Ammon's horn (tissue), 1 donor: ENCODE data around the gene FARSB.

Experiments
- DNase-seq: peaks from one replicate; pipeline ENCODE4 v3.0.0-alpha.2; 2016; ENCODE audit warnings: low spot score

Gene FARSB

DNA sequence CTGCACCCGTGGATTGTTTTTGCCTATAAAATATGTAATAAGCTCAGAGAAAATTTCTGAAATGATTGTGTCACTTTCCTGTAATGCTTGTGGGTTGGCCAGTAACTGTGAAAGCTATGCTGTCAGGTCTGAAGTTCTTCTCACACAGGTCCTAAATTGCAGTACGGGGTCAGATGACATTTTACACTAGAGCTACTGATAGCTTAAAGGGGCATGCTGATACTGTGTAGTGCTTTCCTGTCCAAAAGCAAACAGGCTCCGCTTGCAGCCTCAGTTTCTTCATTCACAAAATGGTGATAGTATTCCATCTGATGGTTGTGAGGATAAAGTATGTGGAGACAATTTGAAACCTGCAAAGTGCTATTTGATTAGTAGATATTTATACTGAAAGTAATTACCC lies 7.6 kb upstream of the FARSB start:
- no peak for DNase-seq

DNA sequence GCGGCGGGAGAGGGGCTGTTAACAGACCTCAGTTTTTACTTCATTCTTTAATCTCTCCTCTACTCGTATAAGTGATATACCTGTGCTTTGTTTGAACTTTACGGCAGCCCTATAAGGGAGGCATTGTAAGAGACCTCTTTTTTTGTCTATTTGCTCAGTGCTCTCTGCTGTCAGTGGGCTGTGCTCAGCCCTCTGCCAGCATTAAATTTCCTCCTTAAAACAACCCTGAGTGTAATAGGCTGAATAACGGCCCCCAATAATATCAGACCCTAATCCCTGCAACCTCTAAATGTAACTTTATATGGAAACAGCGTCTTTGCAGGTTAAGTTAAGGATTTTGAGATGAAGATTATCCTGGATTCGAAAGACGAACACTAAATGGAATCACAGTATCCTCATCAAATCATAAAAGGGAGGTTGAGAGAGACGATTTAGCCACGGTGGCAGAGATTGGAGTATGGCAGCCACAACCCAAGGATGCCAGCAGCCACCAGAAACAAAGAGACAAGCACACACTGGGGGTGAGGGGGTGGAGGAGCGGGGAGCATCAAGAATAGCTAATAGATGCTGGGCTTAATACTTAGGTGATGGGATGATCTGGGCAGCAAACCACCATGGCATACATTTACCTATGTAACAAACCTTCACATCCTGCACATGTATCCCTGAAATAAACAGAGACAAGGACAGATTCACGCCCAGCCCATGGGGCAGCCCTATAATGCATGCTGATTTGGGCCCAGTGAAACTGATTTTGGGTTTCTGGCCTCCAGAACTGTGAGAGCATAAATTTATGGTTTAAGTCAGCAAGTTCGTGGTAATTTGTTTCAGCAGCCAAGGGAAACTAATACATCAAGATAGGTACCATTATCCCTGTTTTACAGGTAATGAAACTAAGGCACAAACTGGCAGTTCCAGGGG lies 894 bp upstream of the FARSB start:
- peak; percentile 14 for DNase-seq

DNA sequence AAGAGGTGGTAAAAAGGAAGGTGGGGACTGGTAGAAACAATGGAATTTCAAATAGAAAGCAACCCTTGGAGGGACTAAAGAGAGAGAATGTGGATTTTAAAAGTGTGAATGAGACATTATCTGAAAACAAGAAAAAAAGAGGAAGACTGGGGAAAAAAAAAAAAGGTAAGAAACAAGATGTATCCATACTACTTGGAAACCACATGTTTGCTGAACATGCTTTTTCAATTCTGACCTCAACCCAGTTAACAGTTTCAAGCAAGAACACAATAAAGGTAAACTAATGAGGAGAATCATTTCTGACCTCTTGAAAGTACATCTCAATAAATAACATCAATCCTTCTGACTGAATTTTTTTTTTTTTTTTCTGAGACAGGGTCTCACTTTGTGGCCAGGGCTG lies 2.6 kb downstream of the FARSB start:
- DNase-seq = no peak

GRCh38 chr2:222652491-222653255 lies 3.2 kb downstream of the FARSB start:
- no peak for DNase-seq

- DNase-seq = no peak
Measured at GRCh38 chr2:222651718-222652418, 4.0 kb downstream of the FARSB start.

- no peak for DNase-seq
Measured at GRCh38 chr2:222649801-222650200, 6.1 kb downstream of the FARSB start.

- no peak for DNase-seq
Measured at GRCh38 chr2:222646008-222646407, 9.9 kb downstream of the FARSB start.

DNA sequence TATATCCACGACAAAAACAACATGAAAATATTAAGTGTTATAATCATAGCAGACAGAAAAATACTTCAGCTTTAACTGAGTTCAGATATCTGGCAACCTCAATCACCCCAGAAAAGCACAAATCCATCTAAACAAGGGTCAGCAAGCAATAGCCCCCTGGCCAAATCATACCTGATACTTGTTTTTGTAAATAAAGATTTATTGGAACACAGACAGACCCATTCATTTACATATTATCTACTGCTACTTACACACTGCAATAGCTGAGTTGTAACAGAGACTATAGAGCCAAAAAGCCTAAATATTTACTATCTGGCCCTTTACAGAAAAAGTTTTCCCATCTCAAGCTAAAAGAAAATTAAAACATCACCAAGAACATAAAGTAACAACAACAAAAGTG lies 12.8 kb downstream of the FARSB start:
- DNase-seq = no peak

DNA sequence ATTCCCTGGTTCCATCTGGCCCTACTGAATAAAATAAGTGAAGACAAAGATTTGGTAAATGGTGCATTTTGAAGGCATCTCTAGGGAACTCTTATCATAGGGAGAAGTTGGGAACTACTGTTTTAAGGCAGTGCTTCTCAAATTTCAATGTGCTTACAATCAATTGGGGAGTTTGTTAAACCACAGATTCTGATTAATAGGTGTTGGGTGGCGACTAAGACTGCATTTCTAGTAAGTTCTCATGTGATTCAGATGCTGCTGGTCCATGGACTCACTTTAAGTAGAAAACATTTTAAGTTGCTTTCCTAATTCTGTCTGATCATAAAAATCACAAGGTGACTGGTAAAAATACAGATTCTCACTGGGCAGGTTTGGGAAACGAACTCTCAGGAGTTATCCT lies 14.6 kb downstream of the FARSB start:
- DNase-seq = no peak

DNA sequence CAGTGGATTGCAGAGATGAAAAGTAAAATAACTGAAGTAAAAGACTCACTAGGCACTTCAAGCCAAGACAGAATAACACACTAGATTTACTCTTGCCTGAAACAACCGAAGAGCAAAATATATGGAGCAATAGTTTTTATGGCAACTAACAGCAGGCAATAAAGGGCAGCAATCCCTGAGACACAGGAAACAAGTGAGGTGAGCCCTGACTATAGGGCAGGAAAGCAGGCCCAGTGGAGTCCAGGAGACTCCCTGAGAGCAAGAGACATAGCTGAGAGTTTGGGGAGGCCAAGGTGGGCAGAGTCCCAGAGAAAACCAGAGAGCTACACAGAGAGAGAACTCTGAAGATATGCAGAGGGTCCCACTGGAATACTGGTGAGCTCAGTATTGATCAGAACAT lies 18.8 kb downstream of the FARSB start:
- no peak for DNase-seq

GRCh38 chr2:222635295-222635694 lies 20.6 kb downstream of the FARSB start:
- no peak for DNase-seq

- no peak for DNase-seq
Measured at GRCh38 chr2:222627764-222628163, 28.1 kb downstream of the FARSB start.

GRCh38 chr2:222623756-222624309 lies 32.1 kb downstream of the FARSB start:
- no peak for DNase-seq

GRCh38 chr2:222622910-222623309 lies 33.0 kb downstream of the FARSB start:
- no peak for DNase-seq

DNA sequence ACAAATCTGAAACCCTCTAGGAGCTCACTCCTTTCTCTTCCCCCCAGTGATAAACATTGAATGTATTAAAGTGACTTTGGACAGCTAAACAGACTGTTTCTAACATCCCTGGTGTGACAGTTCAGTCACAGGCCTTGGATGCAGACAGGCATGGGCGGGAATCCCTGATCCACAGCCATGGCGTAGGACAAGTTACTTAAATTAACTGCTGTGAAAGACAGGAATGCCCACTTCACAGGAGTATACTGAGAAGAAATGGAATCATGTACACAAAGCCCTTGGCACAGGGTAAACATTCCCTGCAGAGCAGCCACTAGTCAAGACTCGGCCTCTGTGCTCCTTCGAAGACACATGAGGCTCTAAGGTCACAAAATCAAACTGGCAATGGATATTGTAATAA lies 34.0 kb downstream of the FARSB start:
- DNase-seq = no peak

DNA sequence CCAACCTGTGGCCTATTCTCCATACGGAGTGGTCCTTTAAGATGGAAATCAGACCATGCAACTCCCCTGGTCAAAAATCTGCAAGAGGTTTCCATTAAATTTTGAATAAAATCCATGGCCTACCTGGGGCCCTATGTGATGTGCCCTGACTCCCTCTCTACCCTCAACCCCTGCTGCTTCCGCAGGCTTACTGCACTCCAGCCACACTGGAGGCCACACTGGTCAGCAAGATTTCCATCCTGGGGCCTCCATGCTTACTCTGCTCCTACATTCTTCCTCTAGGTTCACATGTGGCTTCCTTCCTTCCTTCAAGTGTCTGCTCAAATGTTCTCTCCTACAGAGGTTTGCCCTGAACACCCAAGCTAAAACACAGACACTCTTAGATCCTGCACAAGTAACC lies 40.6 kb downstream of the FARSB start:
- DNase-seq = no peak

GRCh38 chr2:222613715-222614331 lies 42.1 kb downstream of the FARSB start:
- DNase-seq = peak; percentile 81

GRCh38 chr2:222611684-222612083 lies 44.2 kb downstream of the FARSB start:
- DNase-seq = no peak

- DNase-seq = no peak
Measured at GRCh38 chr2:222610746-222611145, 45.1 kb downstream of the FARSB start.

DNA sequence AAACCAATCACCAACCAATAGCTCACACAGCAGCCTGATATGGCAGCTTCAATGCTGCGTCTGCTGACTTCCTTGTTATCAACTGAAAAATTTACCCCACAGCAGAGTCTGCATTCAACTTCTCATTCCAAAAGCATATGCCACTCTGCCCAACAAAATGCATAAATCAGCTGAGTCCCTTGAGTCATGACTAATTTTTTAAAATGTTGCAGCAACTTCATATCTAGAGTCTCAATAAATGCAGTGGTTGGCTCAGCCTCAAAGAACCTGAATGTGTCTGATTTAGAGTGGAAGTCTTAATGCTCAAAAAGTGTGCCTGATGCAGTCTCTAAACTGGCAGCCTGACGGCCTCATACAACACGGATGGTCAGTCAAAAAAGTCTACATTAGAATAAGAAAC lies 46.5 kb downstream of the FARSB start:
- DNase-seq = no peak

DNA sequence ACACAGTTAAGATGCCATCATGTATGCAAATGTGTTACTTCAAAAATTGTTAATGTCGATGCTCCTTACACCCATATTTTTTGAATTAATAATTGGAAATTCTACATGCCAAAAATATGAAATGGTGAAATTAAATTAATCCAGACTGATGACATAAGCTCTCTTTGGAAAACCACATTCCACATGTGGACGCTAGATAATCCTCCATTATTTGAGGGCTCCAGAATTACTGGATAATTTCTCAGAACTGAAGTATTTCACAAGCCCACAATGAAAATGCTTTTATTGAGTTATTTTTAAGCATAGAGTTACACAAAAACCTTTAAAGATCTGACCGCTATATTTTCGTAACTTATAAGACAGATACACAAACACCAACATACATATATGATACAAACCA lies 47.8 kb downstream of the FARSB start:
- DNase-seq = no peak

GRCh38 chr2:222606306-222606705 lies 49.6 kb downstream of the FARSB start:
- no peak for DNase-seq
